ENCODE data around the gene OAS1.

DNA sequence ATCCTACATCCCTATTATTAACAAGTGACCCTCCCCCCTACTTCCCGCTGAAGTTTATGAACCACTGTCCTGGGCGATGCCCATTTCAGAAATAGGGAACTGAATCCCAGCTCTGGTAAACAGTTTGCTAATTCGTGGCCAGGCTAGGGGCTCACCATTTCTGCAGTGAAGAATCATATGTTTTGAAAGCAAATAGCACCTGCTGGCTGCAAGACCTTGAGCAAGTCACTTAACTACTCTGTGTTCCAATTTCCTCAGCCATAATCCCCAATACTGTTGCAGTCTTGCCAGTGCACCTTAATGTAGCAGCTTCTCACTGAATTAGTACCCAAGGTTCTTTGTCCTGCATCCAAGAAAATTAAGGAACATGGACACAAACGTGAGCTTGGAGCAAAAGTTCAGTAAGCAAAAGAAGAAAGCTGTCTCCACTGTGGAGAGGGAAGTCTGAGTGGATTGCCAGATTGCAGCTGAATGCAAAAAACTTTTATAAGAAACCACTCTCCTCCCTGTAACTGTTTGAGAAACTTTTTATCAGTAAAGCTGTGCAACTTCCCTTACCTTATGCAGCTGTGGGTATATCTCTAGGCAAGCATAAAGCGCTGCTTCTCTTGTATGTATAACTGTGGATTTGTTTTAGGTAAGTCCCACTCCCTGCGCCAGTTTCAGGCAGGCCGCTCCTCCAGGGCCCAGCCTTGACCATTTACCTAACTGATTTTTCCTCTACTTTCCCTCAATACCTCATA lies 824 bp downstream of the OAS1 start:
- TF ChIP-seq, protein P1, sequence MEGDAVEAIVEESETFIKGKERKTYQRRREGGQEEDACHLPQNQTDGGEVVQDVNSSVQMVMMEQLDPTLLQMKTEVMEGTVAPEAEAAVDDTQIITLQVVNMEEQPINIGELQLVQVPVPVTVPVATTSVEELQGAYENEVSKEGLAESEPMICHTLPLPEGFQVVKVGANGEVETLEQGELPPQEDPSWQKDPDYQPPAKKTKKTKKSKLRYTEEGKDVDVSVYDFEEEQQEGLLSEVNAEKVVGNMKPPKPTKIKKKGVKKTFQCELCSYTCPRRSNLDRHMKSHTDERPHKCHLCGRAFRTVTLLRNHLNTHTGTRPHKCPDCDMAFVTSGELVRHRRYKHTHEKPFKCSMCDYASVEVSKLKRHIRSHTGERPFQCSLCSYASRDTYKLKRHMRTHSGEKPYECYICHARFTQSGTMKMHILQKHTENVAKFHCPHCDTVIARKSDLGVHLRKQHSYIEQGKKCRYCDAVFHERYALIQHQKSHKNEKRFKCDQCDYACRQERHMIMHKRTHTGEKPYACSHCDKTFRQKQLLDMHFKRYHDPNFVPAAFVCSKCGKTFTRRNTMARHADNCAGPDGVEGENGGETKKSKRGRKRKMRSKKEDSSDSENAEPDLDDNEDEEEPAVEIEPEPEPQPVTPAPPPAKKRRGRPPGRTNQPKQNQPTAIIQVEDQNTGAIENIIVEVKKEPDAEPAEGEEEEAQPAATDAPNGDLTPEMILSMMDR (IDR thresholded peaks at IDR 0.05) = no peak
- TF ChIP-seq ZFX (IDR thresholded peaks at IDR 0.05; ENCODE audit: borderline replicate concordance) = no peak

All from 22Rv1 (cell line).